Effector CD8-positive, alpha-beta T cell (primary cell): ENCODE results near the gene SKIDA1.

Experiments used
- DNase-seq: peaks from one replicate; lab custom pipeline; 2025; lab: John Stamatoyannopoulos, UW

SKIDA1 gene

DNA sequence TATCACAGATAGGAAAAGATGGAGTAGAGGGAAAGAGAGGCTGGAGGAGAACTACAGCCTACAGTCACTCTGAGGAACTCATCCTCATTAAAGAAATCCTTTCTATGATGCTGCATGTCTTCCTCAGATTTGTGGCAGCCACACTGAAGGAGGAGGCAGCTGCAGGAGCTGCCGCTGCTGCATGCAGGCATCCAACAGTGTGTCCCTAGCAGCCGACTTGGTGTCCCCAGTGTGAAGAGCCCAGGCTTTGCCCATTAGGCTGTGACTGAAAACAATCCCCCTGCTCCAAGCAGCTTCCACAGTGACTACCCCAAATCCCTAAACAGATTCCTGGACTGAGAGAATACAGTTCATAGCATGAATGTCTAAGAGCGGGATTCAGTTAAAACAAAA lies 23.1 kb downstream of the SKIDA1 start:
- no peak for DNase-seq

DNA sequence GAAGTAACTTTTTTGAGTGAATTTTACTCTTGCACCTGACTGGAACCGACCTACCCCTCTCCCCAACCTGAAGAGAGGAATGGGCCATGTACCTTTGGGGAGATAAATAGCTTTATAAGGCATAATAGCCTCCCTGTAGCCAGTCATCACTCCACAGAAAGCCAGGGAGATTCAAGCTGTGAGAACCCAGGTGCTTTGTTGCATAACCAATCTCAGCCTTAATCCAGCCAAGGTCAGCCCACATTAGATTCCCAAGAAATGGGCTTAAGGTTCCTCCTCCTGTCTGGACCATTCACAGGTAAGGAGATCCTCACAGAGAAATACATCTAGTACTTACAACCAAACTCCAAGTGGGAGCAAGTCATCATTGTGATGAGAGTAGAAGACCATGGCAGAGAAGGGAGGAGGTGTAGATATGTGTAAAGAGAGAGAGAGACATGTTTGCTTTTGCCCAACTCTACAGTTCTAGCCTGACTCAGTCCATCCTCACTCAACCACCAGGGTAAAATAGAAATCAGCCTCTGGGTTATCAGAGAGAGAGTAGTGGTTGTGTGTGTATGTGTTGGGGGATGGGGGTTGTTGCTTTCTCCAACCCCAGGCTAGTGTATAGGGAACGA lies 23.6 kb downstream of the SKIDA1 start:
- no peak for DNase-seq

DNA sequence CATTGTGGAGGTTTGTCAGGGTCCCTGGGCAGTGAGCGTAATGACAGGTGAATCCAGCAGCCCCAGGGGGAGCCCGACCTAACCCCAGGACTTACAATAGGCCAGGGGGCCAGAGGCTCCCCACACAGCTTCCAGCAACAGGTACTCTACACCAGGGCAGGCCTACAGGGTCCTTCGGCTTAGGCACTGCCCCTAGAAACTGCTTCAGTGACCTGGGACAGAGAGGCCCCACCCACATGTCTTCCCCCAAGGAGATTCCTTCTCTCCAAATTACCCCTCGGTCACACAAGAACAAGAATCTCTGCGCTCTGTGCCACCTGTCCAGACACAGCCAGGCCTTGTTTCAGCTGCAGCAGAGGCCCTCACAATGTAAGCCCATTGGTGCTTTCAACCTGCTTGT lies 24.4 kb downstream of the SKIDA1 start:
- DNase-seq = no peak

DNA sequence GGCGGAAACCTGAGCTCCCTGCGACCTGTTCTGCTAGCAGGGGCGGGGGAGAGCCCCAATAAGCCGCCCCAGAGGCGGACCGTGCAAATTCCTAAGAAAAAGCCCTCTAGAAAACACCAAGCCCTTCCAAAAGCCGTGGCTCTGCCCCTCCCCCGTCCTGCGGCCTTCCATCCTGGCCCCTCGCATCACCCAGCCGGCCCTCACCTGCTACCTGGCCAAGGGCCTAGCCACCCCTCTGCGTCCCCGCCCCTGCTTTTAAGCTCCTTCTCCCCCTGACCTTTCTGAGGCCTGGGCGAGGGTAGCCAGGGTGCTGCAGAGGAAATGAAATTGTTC lies 24.9 kb downstream of the SKIDA1 start:
- DNase-seq = no peak

DNA sequence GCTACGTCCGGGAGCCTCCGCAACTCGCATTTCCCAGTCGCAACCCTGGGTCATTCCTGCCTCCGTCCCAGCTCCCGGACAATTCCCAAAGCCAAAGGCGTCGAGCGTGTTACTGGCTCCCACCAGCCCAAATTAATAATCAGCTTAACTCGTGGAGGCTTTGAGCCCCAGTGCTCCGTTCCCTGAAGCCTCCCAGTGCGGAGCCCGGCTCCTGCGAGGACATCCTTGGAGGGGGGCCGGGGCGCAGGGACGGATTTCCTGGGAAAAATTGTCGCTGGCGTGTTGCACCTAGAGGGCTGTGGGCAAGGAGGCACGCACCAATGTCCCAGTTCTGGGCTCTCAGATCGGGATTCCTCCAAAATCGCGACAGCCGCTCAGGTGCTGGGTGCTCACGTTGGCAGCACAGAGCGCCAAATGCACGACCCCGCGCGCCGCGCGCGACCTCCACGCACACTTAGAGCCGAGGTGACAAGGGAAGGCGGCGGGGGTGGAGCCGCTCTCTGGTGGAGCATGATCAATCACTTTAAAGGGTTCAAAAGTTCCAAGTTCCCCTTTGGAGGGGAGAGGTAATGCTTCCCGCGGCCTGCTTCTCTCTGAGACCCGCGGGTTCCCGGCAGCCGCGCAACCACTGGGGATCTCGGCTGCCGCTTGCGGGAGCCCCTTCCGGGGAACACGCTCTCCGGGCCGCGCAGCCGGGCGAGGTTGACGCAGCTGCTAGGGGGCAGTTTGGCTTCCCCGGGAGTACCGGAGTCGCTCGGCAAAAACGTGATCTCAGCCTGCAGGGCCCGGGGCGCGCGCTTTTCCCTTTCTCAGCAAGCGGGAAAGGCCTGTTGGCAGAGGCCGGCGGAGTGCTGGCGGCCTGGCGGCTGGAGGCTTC lies 25.5 kb downstream of the SKIDA1 start:
- no peak for DNase-seq

DNA sequence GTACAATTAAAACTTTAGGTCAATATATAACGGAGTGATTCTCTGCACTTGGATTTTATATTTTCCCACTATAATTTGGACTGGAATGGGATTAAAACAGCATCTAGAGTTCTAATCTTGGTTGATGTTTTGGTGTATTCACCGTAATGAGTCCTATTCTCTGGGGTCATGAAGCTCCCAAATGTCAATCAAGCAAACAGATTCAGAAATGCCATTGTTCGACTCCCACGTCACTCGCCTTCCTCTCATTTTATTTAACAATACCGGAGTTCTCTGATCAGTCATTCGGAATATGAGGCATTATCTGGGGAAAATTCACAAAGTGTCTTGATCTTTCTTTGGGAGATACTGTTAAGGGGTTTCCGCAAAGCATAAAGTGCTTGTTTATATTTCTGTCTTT lies 26.5 kb downstream of the SKIDA1 start:
- no peak for DNase-seq

DNA sequence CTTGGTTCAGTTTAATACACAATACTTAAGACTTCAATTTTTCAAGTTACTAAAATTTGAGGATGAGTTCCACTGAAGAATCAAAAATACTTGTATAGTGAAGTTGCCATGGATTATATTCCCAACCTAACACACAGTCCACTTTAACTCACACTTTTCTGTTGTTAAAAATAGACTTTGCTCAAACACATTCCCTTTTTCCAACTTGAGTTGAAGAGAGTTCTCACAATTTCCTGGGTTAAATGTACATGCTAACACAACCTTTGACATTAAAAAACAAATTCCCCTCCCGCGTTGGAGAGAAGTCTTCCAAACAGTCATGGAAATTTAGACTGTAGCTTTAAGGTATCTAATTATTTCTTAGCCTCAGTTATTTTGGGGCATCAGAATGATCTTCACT lies 27.1 kb downstream of the SKIDA1 start:
- DNase-seq = no peak

DNA sequence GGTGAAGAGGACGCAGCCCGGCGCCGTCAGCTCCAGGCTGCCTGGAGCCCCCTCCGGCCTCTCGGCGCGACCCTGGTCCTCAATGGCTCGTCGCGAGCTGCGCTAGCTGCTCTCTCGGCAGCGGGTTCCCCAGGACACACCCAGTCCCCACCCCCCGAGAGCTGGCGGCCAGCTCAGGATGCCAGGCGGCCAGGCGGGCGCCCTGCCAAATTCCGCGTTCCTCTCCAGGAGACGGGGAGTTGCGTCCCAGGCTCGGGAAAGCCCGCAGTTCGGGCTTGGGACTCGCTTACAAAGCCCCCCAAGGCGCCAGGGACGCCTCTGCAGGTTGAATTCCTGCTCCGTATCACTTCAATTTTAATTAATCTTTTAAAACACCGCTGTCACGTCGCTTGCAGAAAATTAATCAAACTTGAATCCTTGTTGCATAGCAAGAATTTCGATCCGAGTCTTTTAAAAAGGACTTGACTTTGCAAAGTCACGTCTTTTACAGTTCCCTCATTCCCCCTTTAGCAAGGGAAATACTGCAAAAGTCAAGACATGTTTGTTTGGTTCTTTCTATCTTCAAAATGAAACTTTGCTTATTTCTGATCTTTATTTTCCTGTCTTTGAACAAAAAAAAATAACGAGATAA lies 28.2 kb downstream of the SKIDA1 start:
- no peak for DNase-seq

DNA sequence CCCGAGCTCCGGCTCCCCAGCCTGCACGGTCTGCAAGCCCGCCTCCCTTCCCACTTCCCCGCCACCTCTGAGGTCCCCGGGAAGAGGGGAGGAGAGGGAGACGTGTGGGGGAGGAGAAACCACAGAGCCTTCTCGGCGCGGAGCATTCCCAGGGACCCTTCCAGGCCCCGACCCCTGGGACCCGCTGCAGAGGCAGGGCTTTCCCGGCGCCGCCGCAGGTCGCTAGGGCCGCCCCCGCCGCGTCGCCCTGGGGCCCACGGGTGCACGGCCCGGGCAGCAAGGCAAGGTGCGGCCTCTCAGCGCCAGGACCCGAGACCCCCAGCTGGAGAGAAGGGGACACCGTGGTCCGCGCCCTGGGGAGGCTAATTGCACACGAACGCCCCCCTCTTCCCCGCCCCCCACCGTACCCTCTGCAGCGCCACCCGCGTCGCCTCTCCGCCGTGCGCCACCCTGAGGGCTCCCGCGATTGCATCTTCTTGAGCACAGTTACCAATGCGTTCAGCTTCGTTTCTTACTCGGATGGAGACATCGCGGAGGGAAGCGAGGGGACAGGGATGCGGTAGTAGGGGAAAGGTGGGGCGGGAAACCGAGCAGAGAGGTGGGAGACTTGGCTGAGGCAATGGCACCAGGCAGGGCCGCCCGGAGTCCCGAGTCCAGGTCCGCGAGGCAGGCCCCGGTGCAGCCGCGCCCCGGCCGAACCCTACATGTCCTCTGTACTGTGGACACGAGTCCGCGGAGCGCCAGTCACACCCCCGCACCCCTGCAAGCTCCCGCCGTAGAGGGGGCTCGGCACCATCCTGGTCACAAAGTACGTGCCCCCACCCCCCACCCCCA lies 28.9 kb downstream of the SKIDA1 start:
- peak; percentile 29 for DNase-seq

DNA sequence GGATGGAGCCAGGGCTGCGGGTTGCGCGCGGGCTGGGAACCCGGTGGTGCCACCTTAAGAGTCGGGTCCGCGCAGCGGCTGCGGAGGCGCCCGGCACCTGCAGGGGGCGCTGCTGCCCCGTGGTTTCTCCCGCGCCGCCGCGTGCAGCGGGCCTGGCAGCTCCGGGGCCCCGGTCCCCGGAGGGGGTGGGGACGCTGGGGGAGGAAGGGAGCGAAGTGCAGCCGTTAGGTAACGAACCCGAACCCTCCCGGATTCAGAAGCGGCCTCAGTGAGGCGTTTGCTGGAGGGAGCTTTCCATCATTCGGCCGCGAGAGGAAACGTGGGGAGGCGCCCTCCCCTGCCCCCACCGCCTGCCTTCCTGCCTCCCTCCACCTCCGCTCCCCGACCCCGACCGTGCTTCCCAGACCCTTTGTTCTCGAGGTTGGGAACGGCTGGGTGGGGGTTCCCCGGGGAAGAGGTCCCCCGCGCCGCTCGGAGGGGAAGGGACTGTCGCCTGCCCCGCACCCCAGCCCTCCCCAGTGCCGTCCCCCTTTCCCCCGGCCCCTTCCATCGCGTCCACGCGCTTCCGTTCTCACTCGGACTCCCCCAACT lies 29.6 kb downstream of the SKIDA1 start:
- peak; percentile 72 for DNase-seq

DNA sequence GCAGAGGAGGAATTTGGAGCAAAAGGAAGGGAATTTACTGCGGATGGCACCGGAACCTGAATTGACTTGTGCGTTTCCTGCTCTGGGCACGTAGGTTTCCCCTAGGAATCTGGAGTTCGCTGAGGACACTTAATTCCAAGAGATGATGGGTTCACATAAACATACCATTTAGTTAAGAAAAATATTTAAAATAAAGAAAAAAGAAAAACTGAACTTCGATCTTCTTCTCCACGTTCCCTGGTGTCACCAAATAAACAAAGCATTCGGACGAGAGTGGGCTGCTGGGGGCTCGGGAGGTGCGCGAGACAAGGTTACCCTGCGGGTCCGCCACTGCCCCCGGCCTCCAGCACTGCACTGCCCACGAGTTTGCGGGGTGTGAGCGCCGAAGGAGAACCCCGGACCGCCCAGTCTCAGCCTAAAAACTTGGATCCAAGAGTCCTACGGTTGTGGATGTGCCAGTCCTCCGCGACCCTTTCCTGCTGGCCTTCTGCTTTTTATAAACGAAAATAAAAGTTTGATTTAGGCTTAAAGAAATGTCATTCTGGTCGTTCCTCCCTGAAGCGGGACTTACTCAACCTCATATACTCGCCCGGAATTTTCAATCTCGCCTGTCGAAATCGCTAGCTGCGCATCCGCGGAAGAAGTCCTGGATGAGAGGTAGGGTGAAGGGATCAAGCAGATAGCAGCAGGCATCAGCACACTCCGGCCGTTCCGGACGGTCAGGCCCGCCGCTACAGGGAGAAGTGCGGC lies 30.3 kb downstream of the SKIDA1 start:
- DNase-seq = no peak

DNA sequence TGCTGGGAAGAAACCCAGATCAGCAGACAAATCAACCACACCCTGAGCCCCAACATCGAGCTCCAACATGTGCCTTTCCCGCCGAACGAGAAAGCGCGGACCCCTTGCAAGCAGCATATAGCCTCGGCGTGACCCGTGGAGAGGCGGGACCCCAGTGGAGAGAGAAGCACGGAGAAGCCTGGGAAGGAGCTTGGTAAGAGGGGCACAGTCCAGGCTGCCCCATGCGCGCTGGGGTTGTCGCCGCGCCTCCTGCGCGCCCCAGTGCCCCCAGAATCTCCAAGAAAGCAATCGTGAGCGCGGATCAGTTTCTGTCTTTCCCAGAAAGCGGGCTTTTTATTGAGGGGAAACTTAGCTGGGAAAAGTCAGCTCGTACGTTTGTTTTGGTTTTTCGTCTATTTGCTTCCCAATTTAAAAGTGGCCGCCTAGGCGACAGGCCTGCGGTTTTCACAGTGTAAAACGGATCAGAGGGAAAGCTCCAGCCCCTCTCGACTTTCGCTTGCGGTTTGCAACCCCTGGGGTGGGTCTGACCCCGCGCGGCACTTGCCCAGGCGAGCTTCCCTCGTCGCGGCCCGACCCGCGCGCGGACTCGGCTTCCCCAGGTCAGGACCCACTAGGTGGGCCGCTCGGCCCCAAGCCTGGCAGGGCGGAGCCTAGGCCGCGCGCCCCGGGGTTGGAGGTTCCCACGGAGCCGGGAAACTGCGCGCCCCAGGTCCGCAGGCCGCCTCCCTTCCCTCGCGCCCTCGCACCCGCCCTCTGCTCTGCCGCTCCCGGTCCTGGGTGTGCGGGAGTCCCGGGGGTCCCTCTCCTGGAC lies 31.1 kb downstream of the SKIDA1 start:
- DNase-seq = no peak

DNA sequence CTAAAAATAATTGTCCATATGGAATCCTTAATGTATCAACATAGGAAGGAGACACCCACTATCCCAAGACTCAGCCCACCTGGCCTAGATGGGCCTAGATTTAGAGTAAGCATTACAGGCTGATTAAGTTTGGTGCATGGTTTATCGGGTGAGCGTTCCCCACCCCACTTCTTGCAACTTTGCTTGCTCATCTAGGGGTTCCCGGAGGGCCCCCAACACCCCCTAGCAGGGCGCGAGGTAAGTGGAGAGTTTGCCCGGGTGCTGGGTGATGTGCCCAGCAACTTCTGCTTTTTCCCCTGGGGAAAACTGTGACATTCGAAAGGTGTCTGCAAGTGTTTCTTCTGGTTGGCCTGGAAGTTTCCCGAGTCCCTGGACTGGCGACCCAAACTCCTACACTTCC lies 31.7 kb downstream of the SKIDA1 start:
- DNase-seq = no peak

DNA sequence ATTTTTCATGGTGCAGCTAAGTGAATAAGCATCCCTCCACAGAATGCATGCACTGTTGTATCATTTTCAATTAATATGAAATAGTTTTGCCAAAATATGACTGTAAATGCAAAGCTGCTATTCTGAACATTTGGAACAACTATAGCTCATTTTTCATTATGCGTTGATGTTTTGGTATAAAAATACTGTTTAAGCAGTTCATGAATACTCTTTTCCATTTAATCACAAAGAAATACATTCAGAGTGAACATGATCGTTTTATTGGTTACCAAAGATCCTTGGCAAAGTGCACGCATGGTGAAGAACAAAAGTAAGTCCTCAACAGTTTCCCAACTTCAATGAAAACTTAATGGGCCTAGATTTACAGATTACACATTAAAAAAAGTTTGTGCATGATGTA lies 33.1 kb downstream of the SKIDA1 start:
- DNase-seq = no peak

DNA sequence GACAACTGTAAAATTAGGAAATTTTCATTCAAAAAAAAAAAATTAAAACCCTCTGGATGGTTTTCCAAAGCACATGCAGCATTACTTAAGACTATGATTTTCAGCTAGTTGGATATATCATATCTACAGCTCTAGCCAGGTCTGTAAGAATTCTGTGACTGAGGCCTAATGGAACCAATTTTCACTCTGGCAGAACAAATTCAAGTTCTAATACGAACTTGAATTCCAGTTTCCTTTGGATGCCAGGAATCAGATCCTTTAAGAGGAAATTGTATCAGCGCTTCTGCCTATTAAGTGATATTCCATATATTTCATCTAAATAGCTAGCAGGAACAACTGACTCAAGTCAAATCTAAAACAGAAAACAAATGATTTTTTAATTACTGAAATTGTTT lies 34.8 kb downstream of the SKIDA1 start:
- no peak for DNase-seq

DNA sequence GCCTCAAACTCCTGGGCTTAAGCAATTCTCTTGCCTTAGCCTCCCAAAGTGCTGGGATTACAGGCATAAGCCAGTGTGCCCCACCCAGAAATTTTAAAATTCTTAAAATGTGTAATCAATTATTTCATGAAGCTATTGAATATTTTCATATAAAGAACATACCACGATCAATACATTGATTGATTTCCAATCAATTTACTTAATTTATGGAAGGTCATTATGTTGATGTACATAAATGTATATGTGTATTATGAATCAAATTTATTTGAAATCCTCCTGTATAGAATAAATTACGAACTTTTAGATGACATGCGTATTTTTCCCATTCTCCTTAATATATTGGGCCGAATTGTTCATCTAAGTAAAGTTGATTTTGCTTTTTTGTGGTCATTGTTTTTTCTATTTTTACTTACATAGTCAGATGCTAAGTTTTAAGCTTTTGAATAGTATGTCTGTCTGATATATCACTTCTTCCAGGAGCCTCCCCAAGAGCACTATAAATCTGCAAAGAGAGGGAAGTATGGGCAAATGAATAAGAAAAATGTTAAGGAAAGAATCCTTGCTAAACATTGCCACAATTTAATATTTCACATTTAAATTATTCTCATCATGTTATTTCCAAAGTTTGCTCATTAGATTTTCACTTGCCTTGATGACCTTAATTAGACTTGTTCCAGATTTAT lies 35.3 kb downstream of the SKIDA1 start:
- no peak for DNase-seq

DNA sequence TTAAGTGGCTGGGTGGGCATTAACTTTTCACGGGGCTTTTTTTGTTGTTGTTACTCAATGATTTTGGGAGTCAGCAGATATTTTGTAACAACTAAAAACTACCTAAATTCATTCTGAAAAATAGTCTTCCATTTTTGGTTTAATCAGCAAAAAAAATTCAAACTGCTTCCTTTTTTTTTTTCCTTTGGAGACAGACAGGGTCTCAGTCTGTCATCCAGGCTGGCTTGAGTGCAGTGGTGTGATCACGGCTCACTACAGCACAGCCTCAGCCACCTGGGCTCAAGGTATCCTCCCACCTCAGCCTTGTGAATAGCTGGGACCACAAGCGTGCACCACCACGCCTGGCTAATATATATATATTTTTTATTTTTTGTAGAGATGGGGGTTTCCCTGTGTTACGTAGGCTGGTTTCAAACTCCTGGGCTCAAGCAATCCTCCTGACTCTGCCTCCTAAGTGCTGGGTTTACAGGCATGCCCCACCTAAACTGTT lies 36.5 kb downstream of the SKIDA1 start:
- DNase-seq = no peak

DNA sequence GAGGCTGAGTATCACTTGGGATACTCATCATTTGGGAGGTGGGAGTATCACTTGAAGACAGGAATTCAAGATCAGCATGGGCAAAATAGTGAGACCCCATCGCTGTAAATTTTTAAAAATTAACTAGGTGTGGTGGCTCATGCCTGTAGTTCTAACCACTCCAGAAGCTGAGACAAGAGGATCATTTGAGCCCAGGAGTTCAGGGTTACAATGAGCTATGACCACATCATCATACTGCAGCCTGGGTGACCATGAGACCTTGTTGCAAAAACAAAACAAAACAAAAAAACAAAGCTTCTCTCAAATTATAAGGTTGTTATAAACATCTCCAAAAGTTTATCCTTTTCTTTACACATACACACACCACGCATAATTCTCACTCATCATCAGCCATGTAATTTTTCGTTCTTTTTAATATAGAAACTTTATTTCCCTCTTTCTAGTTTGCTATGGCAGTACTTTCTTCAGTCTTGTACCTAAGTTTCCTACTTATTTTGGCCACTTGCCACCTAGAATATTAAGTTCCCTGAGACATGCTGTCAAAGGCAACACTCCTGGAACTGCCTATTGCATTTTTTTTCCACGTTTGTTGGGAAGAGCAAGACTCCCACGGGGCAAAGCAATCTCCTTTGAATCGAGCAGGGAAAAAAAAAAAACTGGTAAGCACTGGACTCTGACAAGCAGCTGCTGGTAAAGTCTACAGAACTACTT lies 37.1 kb downstream of the SKIDA1 start:
- DNase-seq = no peak
